ENCODE results near the gene ADTRP.

The ADTRP gene, protein sequence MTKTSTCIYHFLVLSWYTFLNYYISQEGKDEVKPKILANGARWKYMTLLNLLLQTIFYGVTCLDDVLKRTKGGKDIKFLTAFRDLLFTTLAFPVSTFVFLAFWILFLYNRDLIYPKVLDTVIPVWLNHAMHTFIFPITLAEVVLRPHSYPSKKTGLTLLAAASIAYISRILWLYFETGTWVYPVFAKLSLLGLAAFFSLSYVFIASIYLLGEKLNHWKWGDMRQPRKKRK

GRCh38 chr6:11778648-11779328 lies at the start of gene ADTRP:
Gene ADTRP, minus strand, starts transcription at chr6:11778803. Its CDS starts 44 bp downstream, at chr6:11778759.
- no peak for DNase-seq (ENCODE audit: low spot score)

DNA sequence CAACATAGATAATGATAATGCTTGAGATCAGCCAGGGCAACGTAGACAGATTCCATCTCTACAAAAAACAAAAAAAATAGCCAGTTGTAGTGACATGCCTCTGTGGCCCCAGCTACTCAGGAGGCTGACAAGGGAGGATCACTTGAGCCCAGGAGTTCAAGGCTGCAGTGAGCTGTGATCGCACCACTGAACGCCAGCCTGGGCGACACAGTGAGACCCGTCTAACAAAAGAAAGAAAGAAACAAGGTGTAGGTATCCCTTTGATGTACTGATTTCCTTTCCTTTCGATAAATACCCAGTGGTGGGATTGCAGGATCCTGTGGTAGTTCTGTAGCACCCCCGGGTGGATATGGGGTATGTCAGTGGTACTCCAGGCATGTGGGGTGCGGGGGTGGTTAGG lies 48.2 kb upstream of the ADTRP start:
- no peak for DNase-seq (ENCODE audit: low spot score)

DNA sequence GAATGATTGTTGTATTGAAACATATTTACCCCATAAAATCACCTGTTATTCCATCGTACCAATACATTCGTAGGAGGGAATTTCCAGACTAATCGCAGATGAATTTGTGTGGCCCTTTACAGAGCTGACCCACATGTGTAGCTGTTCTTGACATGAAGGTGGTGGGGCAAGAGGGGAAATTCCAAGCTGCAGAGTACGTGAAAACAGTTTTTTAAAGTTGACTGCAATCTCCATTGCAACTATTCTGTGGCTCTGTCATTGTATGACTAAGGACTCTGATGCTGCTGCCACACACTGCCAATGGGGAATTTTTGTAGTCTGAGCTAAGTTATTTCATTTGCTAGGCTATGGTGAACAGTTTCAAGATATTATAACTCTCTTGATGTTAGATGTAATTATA lies 46.4 kb upstream of the ADTRP start:
- DNase-seq (ENCODE audit: low spot score) = no peak

DNA sequence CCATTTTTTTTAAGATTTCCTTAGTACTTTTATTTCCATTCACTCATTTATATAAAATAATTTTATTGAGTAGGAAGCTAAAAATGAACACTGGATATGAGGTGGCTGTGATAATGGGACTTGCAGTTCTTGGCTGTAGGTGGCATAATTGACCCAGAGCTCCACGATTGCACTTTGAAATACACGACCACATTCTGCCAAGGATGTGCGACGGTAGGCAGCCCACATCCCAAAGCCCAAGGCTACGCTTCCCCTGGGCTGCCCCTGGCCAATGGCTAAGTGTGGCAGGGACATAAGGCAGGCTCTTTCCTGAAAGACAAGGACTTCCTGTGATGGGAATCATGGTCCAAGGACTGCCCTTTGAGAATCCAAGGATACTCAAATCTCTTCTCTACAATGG lies 43.7 kb upstream of the ADTRP start:
- DNase-seq (ENCODE audit: low spot score) = no peak

DNA sequence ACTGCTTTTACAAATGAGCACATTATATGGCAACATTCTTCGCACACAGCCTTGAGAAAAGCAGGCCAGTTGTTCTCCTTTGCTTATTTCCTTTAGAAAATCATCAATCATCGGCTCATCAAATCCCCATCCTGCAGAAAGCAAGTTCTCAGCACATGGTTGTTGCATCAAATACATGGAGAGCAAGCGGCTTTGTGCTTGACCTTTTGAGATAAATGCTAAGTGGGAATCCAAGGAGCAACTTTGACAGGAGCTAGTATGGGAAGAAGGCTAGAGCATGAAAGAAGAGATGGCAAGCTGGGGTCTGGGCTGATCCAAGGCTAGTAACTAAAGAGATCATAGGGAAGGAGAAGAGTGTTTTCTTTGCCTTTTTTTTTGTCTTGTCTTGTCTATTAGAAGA lies 43.2 kb upstream of the ADTRP start:
- DNase-seq (ENCODE audit: low spot score) = no peak

- no peak for DNase-seq (ENCODE audit: low spot score)
These were observed 42.2 kb upstream of the ADTRP start for GRCh38 chr6:11820821-11821220.

- no peak for DNase-seq (ENCODE audit: low spot score)
These were observed 40.9 kb upstream of the ADTRP start for GRCh38 chr6:11819486-11819885.

DNA sequence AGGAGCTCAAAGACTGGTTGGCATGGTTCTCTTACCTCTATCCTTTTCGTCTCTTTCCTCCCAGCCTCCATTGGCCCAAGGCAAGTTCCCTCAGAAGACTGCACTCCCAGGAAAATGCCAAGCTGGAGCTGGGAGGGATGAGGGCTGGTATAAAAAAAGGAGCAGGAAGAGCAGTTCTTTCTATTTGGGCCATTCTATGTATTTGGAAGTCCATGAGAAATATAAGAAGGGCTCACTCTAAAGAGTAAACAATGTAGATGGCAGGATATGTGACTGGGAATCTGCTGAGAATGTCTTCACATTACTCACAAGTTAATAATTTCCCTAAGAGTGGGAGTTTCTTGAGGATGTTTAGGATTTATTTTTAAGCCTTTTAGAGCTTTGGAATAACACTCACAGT lies 36.6 kb upstream of the ADTRP start:
- DNase-seq (ENCODE audit: low spot score) = no peak

DNA sequence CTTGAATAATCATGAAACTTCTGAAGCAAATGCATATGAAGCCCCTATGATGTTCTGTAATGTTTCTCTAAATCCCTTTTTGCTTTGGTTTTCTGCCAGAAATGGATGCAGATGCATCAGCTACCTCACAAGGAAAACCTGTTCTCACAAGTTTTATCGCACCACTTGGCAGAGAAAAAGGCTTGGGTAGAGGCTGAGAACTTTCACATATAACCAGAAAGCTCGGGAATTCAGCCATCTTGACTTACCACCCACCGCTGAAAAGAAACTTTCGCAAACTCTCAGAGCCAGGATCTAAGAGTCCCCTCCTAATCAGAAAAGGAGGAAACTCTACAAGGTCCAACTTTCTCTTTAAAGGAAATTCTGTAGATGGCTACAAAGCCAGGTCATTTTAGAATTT lies 36.2 kb upstream of the ADTRP start:
- no peak for DNase-seq (ENCODE audit: low spot score)

- no peak for DNase-seq (ENCODE audit: low spot score)
These were observed 35.5 kb upstream of the ADTRP start for GRCh38 chr6:11814106-11814505.

GRCh38 chr6:11813606-11814005 lies 35.0 kb upstream of the ADTRP start:
- no peak for DNase-seq (ENCODE audit: low spot score)

- DNase-seq (ENCODE audit: low spot score) = no peak
These were observed 34.3 kb upstream of the ADTRP start for GRCh38 chr6:11812951-11813350.

DNA sequence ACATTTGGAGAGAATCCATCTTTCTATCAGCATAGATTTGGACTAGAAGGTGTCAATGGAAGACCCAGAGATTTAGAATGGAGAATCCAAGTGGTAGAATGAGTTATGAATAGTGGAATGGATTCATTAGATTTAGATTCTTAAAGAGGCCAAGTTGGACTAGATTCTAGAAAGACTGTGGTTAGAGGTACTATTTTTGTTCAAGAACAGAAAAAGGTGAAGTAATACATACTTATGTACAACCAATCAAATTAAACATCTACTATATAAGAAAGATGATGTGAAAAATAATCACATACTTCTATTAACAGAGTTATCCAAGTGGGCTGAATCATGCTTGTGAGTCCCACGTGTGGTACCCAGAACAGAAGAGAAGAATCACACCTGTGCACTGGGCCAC lies 33.8 kb upstream of the ADTRP start:
- DNase-seq (ENCODE audit: low spot score) = no peak

DNA sequence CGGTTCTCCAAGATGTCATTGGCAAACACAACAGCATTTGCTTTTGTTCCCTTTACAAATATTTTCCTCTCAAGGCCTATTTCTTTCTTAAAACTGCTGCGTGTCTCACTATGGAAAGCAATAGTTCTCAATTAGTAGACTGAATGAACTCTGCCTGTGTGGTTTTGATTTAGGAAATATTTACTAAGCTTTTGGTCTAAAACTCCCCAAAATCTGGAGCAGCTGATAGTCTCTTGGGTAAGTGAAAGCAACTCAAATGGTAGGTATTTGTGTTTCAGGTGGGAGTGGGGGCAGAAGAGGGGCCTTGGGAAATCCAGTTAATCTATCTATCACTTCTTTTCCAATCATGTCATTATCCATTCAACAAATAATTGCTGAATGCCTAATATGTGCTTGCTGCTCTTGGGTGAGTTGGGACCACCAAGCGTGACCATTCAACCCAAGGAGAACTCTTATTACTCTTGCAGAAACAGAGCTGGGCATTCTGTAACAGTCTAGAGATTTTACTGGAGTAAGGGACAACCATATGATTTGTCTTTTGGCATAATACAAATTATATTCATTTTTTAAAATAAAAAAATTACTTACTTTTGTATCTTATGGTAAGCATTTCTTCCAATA lies 33.2 kb upstream of the ADTRP start:
- no peak for DNase-seq (ENCODE audit: low spot score)

DNA sequence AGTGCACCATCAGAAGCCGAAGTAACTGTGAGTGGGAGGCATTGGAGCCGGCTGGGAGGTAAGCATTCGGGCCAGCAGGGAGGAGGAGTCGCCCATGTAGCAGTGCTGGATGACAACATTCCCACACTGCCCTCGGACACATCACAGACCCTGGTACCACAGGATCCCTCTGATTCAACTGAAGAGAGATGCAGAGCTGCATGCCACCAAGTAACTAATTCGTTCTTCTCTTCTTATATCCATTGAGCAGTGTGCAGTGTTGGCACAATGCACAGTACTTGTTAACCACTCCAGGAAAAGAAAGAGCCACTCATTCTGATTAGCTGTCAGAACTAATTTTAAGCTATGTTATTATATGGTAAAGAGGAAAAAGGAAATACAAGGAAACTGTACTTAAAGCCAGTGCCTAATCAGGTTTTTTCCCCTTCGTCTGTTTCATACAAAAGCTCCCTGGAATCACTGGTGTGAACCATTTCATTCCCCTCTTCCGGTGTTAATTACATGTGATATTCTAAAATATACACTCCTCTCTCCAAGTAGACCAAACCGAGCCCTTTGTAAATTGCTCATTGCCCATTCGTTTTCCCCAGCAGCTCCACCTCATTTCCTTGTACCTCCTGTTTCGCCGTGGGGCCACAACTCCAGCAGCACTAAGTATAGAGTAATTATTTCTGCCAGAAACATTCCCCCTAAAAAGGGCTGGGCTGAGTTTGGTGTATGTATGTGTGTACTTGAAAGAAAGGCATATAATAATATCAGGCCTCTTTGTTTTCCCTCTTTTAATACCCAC lies 32.4 kb upstream of the ADTRP start:
- no peak for DNase-seq (ENCODE audit: low spot score)

GRCh38 chr6:11810039-11810541 lies 31.5 kb upstream of the ADTRP start:
- no peak for DNase-seq (ENCODE audit: low spot score)

GRCh38 chr6:11808054-11808453 lies 29.5 kb upstream of the ADTRP start:
- DNase-seq (ENCODE audit: low spot score) = no peak

- no peak for DNase-seq (ENCODE audit: low spot score)
These were observed 28.1 kb upstream of the ADTRP start for GRCh38 chr6:11806561-11807317.

GRCh38 chr6:11805259-11806053 lies 26.9 kb upstream of the ADTRP start:
- DNase-seq (ENCODE audit: low spot score) = no peak

DNA sequence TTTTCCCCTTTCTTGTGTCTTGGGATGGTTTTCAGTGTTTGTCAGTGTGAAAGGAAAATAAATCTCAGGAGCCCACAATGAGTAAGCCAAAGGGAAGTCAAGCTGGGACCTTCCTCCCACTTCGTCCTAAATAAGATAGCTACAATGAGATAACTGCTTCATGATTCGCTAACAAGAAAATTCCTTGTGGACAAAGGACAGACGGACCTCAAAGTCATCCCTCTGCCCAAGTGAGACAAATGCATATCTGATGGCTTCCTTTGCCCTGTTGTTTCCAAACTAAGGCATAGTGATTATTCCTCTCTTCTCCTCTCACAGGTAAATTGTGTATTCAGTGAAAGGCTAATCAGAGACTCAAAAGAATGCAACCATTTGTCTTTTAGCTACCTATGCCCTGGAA lies 26.1 kb upstream of the ADTRP start:
- DNase-seq (ENCODE audit: low spot score) = no peak

- no peak for DNase-seq (ENCODE audit: low spot score)
These were observed 25.5 kb upstream of the ADTRP start for GRCh38 chr6:11804135-11804534.

All from HuH-7 (cell line).